HG02973 (cell line): ENCODE results near the gene ACE2.

Experiments used
- ATAC-seq: cut with Tn5 transposase; IDR thresholded peaks from one replicate; pipeline ENCODE4 v1.9.1; 2021; ENCODE audit warnings: moderate library complexity; ENCODE audit not compliant: unreplicated experiment

The ACE2 gene

GRCh38 chrX:15579778-15580747 is 20.7 kb downstream of the ACE2 start:
- no peak for ATAC-seq

GRCh38 chrX:15576019-15576418 is 24.7 kb downstream of the ACE2 start:
- no peak for ATAC-seq

GRCh38 chrX:15574017-15574416 is 26.7 kb downstream of the ACE2 start:
- ATAC-seq: no peak

DNA sequence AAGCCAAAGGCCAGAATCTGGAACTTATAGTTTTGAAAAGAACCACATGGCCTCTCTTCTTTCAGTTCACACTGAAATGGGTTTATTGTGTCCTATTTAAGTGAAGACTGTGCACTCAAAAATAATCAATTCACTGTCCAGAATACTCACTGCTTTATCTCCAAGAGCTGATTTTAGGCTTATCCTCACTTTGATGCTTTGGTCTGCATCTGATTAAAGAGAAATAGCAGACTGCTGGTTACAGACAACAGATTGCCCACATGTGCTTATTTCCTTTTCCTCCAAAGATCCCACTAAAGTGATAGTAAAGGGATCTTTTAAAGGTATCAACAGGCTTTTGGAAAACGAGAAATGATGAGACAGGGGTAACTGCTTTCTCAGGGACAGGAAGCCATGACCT is 30.6 kb downstream of the ACE2 start:
- no peak for ATAC-seq

DNA sequence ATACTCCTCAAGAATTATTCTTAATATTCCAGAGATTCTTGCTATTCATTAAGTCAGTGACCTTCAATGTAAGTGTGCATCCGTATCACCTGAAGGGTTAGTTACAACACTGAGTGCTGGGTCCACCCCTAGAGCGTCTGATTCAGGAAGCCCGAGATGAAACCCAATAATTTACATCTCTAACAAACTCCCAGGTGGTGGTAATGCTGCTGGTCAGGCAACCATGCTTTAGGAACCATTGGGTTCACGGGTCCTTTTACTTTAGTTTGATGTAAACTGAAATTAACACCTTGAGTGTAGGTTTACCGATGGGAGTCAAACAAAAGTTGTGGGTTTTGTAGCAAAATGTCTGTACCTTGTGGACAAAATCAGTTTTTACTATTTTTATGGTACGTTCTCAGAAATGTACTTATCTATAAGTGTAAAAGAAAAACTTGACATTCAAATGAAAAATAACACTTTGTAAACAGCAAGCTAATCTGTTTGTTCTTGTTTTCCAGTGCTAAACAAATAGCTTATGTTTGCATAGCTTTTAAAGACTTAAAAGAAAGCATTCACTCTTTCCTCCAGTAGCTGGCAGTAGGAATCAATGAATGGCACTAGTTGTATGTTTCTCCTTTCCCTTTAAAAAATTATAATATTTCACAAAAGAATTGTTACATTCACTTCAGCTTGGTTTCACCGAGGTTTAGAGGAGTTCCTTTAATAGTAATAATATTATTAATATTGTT is 32.7 kb downstream of the ACE2 start:
- ATAC-seq: no peak

GRCh38 chrX:15567267-15567666 is 33.5 kb downstream of the ACE2 start:
- no peak for ATAC-seq

GRCh38 chrX:15566244-15566643 is 34.5 kb downstream of the ACE2 start:
- no peak for ATAC-seq

DNA sequence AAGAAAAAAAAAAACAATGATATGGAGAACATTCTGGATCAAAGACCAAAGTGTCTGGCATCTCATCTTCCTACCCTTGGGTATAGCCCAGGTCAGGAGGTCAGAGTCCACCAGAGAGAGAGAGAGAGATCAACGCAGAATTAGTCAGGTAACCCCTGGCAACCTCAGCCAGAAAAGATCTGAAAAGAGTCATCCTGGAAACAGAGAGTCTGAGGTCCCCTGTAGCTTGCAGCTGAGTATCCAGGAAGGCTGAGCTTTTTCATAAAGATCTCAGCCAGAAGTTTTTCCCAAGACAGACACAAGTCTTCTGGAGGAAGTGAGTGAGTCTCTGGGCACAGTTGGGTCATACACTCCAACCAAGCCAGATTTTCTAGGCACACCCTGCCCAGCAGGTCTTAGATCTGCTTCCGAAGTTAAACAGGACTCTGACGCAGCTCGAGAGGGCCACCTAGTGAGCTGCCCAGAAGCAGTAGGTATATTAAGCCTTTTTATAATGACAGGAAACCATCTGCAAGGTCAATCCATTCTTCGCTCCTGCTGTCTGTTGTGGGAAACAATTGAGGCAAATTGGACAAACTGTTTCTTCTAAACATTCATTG is 35.7 kb downstream of the ACE2 start:
- ATAC-seq: peak; percentile 71

DNA sequence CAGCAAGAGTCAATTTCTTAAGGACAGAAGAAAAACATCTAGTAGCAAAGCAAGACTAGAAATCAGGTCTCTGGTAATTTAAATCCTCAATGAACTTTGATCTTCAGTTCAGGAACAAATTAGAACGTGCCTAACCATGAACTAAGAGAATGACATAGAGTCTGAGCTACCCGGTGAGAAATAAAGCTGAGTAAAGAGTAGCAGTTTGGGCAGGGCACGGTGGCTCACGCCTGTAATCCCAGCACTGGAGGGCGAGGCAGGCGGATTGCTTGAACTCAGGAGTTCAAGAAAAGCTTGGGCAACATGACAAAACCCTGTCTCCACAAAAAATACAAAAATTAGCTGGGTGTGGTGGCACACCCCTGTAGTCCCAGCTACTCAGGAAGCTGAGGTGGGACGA is 37.7 kb downstream of the ACE2 start:
- no peak for ATAC-seq

DNA sequence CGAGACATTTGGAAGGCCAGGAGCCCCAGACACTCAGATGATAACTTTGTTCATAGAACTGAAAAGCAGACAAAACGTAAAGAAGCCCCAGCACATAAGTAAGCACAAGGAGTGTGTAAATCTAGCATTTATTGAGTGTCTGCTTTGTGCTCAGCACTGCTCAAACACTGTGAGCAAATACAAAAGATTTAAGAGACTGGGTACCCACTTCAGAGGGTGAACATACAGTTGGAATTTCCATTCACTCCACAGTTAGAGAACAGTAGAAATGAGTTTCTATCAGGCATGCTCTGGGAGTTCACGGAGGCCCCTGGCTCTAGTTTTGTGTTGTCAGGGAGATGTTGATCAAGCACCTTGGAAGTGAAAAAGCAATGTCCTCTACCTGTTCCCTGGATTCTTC is 39.8 kb downstream of the ACE2 start:
- ATAC-seq: no peak

- ATAC-seq: no peak
Observed at GRCh38 chrX:15559227-15559626, 41.5 kb downstream of the ACE2 start.

DNA sequence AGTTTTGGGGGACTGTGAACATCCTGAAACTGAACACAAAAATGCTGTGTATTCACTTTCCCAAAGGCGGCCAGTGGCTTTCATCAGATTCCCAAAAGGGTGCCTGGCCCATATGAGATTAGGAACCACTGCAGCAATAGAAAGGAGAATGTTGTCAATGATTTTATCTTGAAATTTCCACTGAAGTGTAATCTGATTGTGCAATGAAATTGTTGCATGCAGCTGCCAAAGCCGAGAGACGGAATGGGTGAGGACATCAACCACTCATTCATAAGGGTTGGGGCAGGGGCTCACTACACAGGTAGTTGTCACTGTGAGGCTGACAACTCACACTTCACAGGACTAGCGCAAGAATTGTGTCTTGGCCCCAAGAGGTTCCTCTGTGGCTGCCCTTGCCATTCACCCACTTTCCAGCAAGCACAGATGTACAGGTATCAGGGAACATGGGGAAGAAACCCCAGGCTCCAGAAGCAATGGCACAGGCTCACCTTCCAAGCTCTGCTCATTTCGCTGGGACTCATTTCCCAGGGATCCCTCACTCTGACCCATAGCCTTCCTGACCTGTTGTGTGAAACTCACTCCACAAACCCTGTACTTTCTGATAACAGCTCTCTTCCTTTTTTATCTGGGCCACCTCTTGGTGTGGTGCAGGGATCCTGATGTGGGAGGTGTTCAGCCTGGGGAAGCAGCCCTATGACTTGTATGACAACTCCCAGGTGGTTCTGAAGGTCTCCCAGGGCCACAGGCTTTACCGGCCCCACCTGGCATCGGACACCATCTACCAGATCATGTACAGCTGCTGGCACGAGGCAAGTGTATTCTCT is 51.4 kb downstream of the ACE2 start:
- no peak for ATAC-seq

- ATAC-seq: no peak
Observed at GRCh38 chrX:15547356-15547755, 53.4 kb downstream of the ACE2 start.

GRCh38 chrX:15546745-15547144 is 54.0 kb downstream of the ACE2 start:
- no peak for ATAC-seq

- no peak for ATAC-seq
Observed at GRCh38 chrX:15530318-15530717, 70.4 kb downstream of the ACE2 start.

DNA sequence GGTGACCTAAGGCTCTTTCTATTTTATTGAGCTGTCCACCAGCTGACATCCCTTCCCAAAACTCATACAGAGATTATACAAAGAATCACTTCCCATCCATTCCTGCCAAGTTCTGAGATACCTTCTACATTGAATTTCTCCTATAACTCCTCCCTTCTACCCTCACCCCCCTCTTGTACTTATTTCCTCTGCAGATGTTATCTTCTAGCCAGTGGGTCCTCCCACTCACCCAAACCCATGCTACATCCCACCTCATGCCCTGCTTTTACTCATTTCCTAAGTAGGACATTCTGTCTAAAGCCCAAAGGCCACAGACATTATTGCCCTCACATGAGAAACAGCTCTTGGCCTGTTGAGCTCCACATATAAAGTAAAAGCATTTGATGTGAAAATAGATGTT is 71.6 kb downstream of the ACE2 start:
- ATAC-seq: no peak

DNA sequence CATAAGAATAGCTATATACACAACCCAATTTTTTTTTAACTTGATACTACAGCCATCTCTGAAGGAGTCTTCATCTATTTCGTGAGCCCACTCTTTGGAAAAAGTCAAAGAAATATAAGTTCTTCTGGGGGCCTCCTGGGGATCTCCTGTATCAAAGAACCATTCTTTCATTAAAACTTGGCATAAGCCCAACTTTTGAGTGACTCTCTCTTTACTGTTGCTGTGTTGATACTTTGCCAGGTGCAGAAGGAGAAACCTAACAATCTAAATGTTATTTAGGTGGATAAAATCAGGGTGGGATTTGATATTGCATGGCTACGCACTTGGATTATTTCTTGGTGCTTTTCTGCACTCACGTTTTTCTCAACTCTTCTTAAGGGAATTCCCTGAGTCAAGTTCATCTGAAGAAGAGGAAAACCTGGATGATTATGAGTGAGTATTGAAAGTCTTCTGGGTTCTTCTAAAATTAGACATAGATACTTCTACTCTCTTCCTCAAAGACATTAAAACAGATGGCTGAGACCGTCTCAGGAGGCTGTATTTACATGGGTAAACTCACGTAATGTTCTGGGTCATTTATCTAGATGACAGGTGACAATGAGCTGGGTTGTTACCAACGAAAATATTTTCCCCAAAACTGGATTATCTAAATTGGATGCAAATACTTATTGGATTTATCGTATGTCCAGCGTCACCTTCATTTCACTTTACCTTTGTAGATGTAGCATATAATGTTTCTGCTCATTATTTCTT is 74.9 kb downstream of the ACE2 start:
- ATAC-seq: no peak

DNA sequence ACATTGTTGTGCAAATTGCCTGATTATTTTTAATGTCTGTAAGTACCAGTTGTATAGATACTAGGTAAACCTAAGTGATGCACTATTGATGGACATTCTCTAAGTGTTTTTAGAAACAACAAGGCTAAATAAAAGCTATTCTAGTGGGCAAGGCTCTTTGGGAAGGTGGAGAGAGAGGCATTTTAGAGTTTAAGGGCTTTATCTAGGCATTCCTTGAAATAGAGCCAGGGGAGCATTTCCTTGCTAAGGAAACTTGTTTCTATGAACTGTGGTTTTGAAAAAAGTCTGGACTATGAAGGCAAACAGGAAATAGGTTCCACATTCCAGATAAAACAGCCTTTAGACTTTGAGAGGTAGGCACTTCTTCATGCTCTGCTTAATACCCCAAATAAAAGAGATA is 76.3 kb downstream of the ACE2 start:
- no peak for ATAC-seq

DNA sequence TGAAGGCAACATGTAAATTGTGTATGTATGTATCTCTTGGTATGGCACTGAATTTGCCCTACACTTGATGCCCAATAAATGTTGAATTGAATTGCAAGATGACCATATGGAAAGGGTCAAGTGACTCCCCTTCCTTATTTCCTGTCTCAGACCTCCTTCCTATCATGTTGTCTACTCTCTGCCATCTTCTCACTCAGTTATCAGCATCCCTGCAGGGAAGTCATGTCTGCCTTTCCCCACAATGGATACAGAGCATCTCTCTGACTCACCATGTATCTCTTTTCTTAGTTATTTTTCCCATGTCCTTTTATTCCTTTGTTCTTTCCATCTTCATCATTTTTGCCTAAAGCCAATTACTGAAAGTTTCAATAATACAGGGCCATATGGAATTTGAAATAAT is 77.7 kb downstream of the ACE2 start:
- no peak for ATAC-seq

- ATAC-seq: no peak
Observed at GRCh38 chrX:15522464-15522863, 78.3 kb downstream of the ACE2 start.
